OCI-LY7 (cell line): ENCODE data around the gene GALNT9. TPM values are rescaled to one million over a fixed set of nuclear protein-coding genes. Genes with fewer than 3 reads are reported as not detected.

Source experiments
- BruUV-seq: library from RNA; stranded (reverse); fragments of 400-500 nt; replicated peaks from 2 replicates; lab custom pipeline; 2021; lab: Mats Ljungman, UMichigan
- CTCF ChIA-PET: fragments of 300-600 bp; sonication (Branson Sonifier 250); formaldehyde crosslinking; loops from one replicate; lab custom pipeline; 2022; ENCODE audit warnings: antibody characterized with exemption; ENCODE audit not compliant: unreplicated experiment; lab: Charles Lee
- POLR2A ChIA-PET: fragments of 300-600 bp; sonication (Branson Sonifier 250); formaldehyde crosslinking; loops from one replicate; lab custom pipeline; 2022; ENCODE audit warnings: antibody characterized with exemption; lab: Charles Lee
- DNase-seq: peaks from one replicate; pipeline ENCODE4 v3.0.0-alpha.2; 2015; ENCODE audit warnings: low spot score
- H2AFZ ChIP-seq: fragments of 200-600 bp; sonication (generic), shearing (Covaris generic); 2 replicates; pipeline ENCODE4 v1.6.1; 2014; ENCODE audit warnings: mild to moderate bottlenecking, antibody characterized with exemption, low read length, moderate library complexity
- H3K27ac ChIP-seq: fragments of 200-600 bp; sonication (generic); 2 replicates; pipeline ENCODE4 v1.5.1; 2014; ENCODE audit warnings: mixed run types, low read depth, mild to moderate bottlenecking, moderate library complexity, low read length, inconsistent platforms; ENCODE audit not compliant: poor library complexity, severe bottlenecking
- H3K36me3 ChIP-seq: fragments of 200-600 bp; sonication (generic); 2 replicates; pipeline ENCODE4 v1.6.1; 2014; ENCODE audit warnings: mild to moderate bottlenecking, antibody characterized with exemption, low read length, moderate library complexity, mixed read lengths; ENCODE audit not compliant: insufficient read depth
- H3K4me1 ChIP-seq: fragments of 200-600 bp; sonication (generic); 2 replicates; pipeline ENCODE4 v1.5.1; 2014; ENCODE audit warnings: mild to moderate bottlenecking, low read length; ENCODE audit not compliant: insufficient read depth, poor library complexity, severe bottlenecking
- H3K4me2 ChIP-seq: fragments of 200-600 bp; sonication (generic); 2 replicates; pipeline ENCODE4 v1.6.1; 2014; ENCODE audit warnings: mild to moderate bottlenecking, low read length
- H3K4me3 ChIP-seq: fragments of 200-600 bp; sonication (generic); 2 replicates; pipeline ENCODE4 v1.5.1; 2014; ENCODE audit warnings: mild to moderate bottlenecking, low read depth, low read length; ENCODE audit not compliant: poor library complexity, severe bottlenecking
- H3K79me2 ChIP-seq: fragments of 200-600 bp; sonication (generic); 2 replicates; pipeline ENCODE4 v1.6.1; 2016; ENCODE audit warnings: low read depth, mild to moderate bottlenecking, low read length, moderate library complexity, mixed read lengths; ENCODE audit not compliant: insufficient read depth
- H3K9me2 ChIP-seq: fragments of 200-600 bp; sonication (generic); 2 replicates; pipeline ENCODE4 v1.6.1; 2016; ENCODE audit warnings: mild to moderate bottlenecking, low read length, mixed read lengths; ENCODE audit not compliant: insufficient read depth
- H3K9me3 ChIP-seq: fragments of 200-600 bp; sonication (generic); 2 replicates; pipeline ENCODE4 v1.6.1; 2014; ENCODE audit warnings: mild to moderate bottlenecking, mixed run types, low read length, mixed read lengths
- H4K20me1 ChIP-seq: fragments of 200-600 bp; sonication (generic); 2 replicates; pipeline ENCODE4 v1.6.1; 2014; ENCODE audit warnings: mild to moderate bottlenecking, antibody characterized with exemption, low read length, moderate library complexity, mixed read lengths; ENCODE audit not compliant: insufficient read depth
- CTCF ChIP-seq: fragments of 200-600 bp; sonication (generic); conservative IDR thresholded peaks from 2 replicates; pipeline ENCODE4 v1.5.1; 2014; ENCODE audit warnings: mild to moderate bottlenecking, antibody characterized with exemption, low read length, moderate library complexity, mixed read lengths
- EZH2phosphoT487 ChIP-seq: fragments of 200-600 bp; sonication (generic); IDR thresholded peaks from 2 replicates; pipeline ENCODE4 v1.6.1; 2018; ENCODE audit warnings: low read depth, borderline replicate concordance, mild to moderate bottlenecking, mixed run types, antibody characterized with exemption, low read length, moderate library complexity, mixed read lengths
- intact Hi-C: fragments of 100-400 bp; cut with micrococcal nuclease; formaldehyde crosslinking; loops from one replicate; pipeline ENCODE4 v1.10.0; 2022; ENCODE audit not compliant: unreplicated experiment
- total RNA-seq, 2 experiments: library from RNA; depleted of rRNA in 1 of 2; stranded (reverse); fragments of >200 nt in 1 of 2; shearing (Covaris generic) in 1 of 2; gene quantifications; 2 replicates each; pipeline ENCODE4 v1.2.3, GENCODE V29; 2014 to 2022

The GALNT9 gene
- total RNA-seq, 2 experiments from 2014 or later = 0.28 TPM; not detected in 1

GRCh38 chr12:132302466-132303358 lies 26.7 kb downstream of the GALNT9 start:
- no TSS peak for BruUV-seq
- TF ChIP-seq CTCF (no peak), EZH2phosphoT487 (no peak)
- Histone ChIP-seq H3K36me3 (no peaks in the 10 kb centered on the region), H3K27ac (no peak overlapping the region), H3K9me3 (peaks cover 4% of the 10 kb centered on the region; the same call in 1 of the 2 replicates), H3K79me2 (no peaks in the 10 kb centered on the region), H2AFZ (no peak overlapping the region), H4K20me1 (no peaks in the 10 kb centered on the region), H3K4me2 (no peak overlapping the region), H3K4me3 (no peak overlapping the region), H3K9me2 (no peaks in the 10 kb centered on the region), H3K4me1 (no peaks in the 10 kb centered on the region)
- CTCF ChIA-PET = no interaction called here
- POLR2A ChIA-PET = no interaction called here
- DNase-seq = no peak
- intact Hi-C loops = no loop called here

GRCh38 chr12:132300789-132301722 lies 28.3 kb downstream of the GALNT9 start:
- ChIA-PET POLR2A (no interaction called here), CTCF (no interaction called here)
- H3K79me2 ChIP-seq = no peaks in the 10 kb centered on the region
- H4K20me1 ChIP-seq = no peaks in the 10 kb centered on the region
- TF ChIP-seq EZH2phosphoT487 (no peak), CTCF (no peak)
- H3K27ac ChIP-seq = no peak overlapping the region
- H3K36me3 ChIP-seq = no peaks in the 10 kb centered on the region
- intact Hi-C loops = no loop called here
- H3K4me2 ChIP-seq = no peak overlapping the region
- peaks cover 4% of the 10 kb centered on the region; the same call in 1 of the 2 replicates for H3K9me3 ChIP-seq
- H3K9me2 ChIP-seq = no peaks in the 10 kb centered on the region
- H3K4me1 ChIP-seq = no peaks in the 10 kb centered on the region
- DNase-seq = no peak
- no TSS peak for BruUV-seq
- no peak overlapping the region for H2AFZ ChIP-seq
- H3K4me3 ChIP-seq = no peak overlapping the region
